K562 (cell line): ENCODE data around the gene SLC7A6. TPM values are rescaled to one million over a fixed set of nuclear protein-coding genes. Genes with fewer than 3 reads are reported as not detected.

Source experiments
- EP400 ChIP-seq: fragments of 450-650 bp; IDR thresholded peaks from 2 replicates; pipeline ENCODE4 v1.6.1; 2017; ENCODE audit warnings: antibody characterized with exemption, mild to moderate bottlenecking, moderate library complexity
- ESRRA ChIP-seq: fragments of 450-650 bp; IDR thresholded peaks from 2 replicates; pipeline ENCODE4 v1.6.1; 2014; ENCODE audit warnings: low read depth, mild to moderate bottlenecking, moderate library complexity, borderline replicate concordance
- ETV6 ChIP-seq, 3 experiments: fragments of 150-350 bp in 1 of 3; sonication (generic) in 1 of 3; formaldehyde crosslinking in 1 of 3; IDR thresholded peaks; 2 replicates each; pipeline versions ENCODE4 v1.6.1 to v1.8.0; 2014 to 2022; ENCODE audit warnings: borderline replicate concordance in 2 of 3, low read depth in 2 of 3, antibody characterized with exemption in 1 of 3, low read length in 1 of 3, mild to moderate bottlenecking in 1 of 3, missing genetic modification reagents in 1 of 3
- FOXA1 ChIP-seq: fragments of 450-650 bp; IDR thresholded peaks from 2 replicates; pipeline ENCODE4 v1.6.1; 2016; ENCODE audit warnings: mild to moderate bottlenecking, borderline replicate concordance
- JUND ChIP-seq, 2 experiments: IDR thresholded peaks; 2 replicates in 1 of 2; 3 replicates in 1 of 2; pipeline ENCODE4 v1.6.1; 2011; ENCODE audit warnings: borderline replicate concordance in 2 of 2, low read depth in 2 of 2, low read length in 2 of 2, improper control_type of control experiment in 1 of 2, missing biosample characterization in 1 of 2, missing genetic modification characterization in 1 of 2, missing genetic modification reagents in 1 of 2
- MAFK ChIP-seq: IDR thresholded peaks from 2 replicates; pipeline ENCODE4 v1.6.1; 2011; ENCODE audit warnings: low read length, improper control_type of control experiment
- NCOA1 ChIP-seq: fragments of 450-650 bp; IDR thresholded peaks from 2 replicates; pipeline ENCODE4 v1.6.1; 2016; ENCODE audit warnings: low read depth
- TEAD4 ChIP-seq, 2 experiments: sonication (generic) in 1 of 2; formaldehyde crosslinking in 1 of 2; IDR thresholded peaks; 2 replicates each; pipeline versions ENCODE4 v1.6.1 to v1.8.0; 2012 to 2022; ENCODE audit warnings: borderline replicate concordance in 1 of 2, inconsistent platforms in 1 of 2, low read length in 1 of 2, mild to moderate bottlenecking in 1 of 2, missing genetic modification reagents in 1 of 2
- TGIF2 ChIP-seq: sonication (generic); formaldehyde crosslinking; IDR thresholded peaks from 2 replicates; pipeline ENCODE4 v1.8.1; 2022; ENCODE audit warnings: mild to moderate bottlenecking, missing genetic modification reagents, moderate library complexity
- ZNF232 ChIP-seq: sonication (generic); formaldehyde crosslinking; IDR thresholded peaks from 2 replicates; pipeline ENCODE4 v1.8.0; 2022; ENCODE audit warnings: mild to moderate bottlenecking, missing genetic modification reagents
- ZNF764 ChIP-seq: fragments of 250-450 bp; sonication (Bioruptor Pico); IDR thresholded peaks from 2 replicates; pipeline ENCODE4 v1.4.0; 2020; ENCODE audit warnings: low read depth, mild to moderate bottlenecking, moderate library complexity
- polyA plus RNA-seq, 8 experiments: library from polyadenylated mRNA; depleted of rRNA in 4 of 8; stranded (reverse) in 5 of 8; unstranded in 3 of 8; fragments of >200 nt; fragmentation: Nextera tagmentation in 2 of 8; fragmentation: Illumina TruSeq in 1 of 8; extraction: Ambion mirVana in 2 of 8; extraction: Trizol in 1 of 8; gene quantifications; 2 replicates each; pipeline versions ENCODE4 v1.2.1 to v1.2.3, GENCODE V29; 2011 to 2014; ENCODE audit warnings: inconsistent platforms in 1 of 8, missing spikeins in 1 of 8
- total RNA-seq, 7 experiments: library from RNA; depleted of rRNA in 6 of 7; stranded (reverse); fragments of >200 nt in 6 of 7; fragmentation: Illumina TruSeq in 2 of 7; extraction: Trizol in 2 of 7; gene quantifications; 2 replicates each; pipeline versions ENCODE4 v1.2.1 to v1.2.3, GENCODE V29; 2011 to 2021; ENCODE audit warnings: low replicate concordance in 1 of 7
- TF ChIP-seq, protein P1 (sequence below), 3 experiments: fragments of 200-800 bp in 1 of 3; sonication (Bioruptor generic) in 1 of 3; sonication (generic) in 1 of 3; formaldehyde crosslinking in 1 of 3; IDR thresholded peaks; 2 replicates each; pipeline versions ENCODE4 v1.6.1 to v1.8.0; 2016 to 2022; ENCODE audit warnings: mild to moderate bottlenecking in 2 of 3, missing compliant biosample characterization in 2 of 3, missing genetic modification characterization in 2 of 3, missing genetic modification reagents in 1 of 3
- TF ChIP-seq, protein P2 (sequence below): IDR thresholded peaks from 2 replicates; pipeline ENCODE4 v1.6.1; 2014; ENCODE audit warnings: antibody characterized with exemption
- TF ChIP-seq, protein P3 (sequence below): fragments of 450-650 bp; IDR thresholded peaks from 2 replicates; pipeline ENCODE4 v1.6.1; 2016; ENCODE audit warnings: mild to moderate bottlenecking
- TF ChIP-seq, protein P4 (sequence below), 2 experiments: fragments of 450-650 bp in 1 of 2; sonication (generic) in 1 of 2; formaldehyde crosslinking; conservative IDR thresholded peaks; 2 replicates each; pipeline versions ENCODE4 v1.4.0 to v1.8.1; 2020 to 2022; ENCODE audit warnings: mild to moderate bottlenecking in 1 of 2, missing genetic modification reagents in 1 of 2
- TF ChIP-seq, protein P5 (sequence below): fragments of 450-650 bp; formaldehyde crosslinking; conservative IDR thresholded peaks from 2 replicates; pipeline ENCODE4 v1.4.0; 2022; ENCODE audit warnings: mild to moderate bottlenecking, missing genetic modification characterization

SLC7A6 gene
- total and polyA plus RNA-seq, 9 of the 15 experiments (the other 6 are each of a cell fraction or from before 2014, with no cell fraction given), result 12.6 to 60.1 (median 29.8) TPM

DNA sequence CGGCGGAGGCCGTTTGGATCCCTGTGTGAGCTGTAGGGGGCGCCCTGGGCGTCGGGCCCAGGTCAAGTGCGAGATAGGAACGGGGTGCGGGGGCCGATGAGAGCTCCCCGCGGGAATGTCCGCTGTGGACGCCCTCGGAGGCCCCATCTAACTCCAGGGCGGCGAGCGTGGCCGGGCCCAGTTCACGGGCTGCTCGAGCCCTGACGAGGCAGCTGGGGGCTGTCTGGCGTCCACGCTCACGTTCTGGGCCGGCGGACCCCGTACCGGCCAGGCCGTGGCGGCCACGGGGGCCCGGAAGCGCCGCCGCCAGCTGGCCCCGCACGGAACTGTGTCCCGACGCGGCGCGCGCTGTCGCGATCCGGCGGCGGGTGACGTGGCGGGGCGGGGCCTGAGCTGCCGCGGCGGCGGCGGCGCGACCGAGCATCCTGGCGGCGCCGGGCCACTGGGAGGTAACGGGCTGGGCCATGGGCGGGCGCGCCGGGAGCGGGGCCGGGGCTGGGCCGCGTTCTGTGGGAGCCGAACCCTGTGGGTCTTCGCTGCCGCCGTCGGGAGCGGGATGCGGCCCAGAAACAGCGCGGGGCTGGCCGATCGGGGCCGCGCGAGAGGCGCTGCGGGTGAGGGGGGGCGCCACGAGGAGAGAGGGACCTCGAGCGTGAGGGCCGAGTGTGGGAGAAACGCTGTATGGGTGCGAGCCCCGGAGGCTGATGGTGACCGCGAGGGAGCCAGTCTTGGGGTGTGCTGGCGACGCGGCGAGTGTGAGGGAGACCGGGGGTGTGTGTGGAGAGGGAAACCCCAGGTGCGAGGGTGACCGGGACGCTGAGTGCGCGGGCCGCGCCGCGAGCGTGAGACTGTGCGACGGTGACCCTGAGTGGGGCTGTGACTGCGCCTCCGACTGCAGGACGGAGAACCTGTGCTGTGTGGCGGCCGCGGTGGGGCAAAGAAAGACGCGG lies at the start of gene SLC7A6 (continued):
- TF ChIP-seq EP400 (peak; percentile 83), JUND (IDR thresholded peaks at IDR 0.05; ENCODE audit: borderline replicate concordance, low read depth, low read length) (peak; percentile 21; the same call in 1 of the 2 replicates), JUND (tag; IDR thresholded peaks at IDR 0.05; ENCODE audit: borderline replicate concordance, low read depth, low read length) (peak; percentile 21; the same call in 1 of the 3 replicates), NCOA1 (no peak), ZNF764 (CRISPR knock-in tag) (no peak), TGIF2 (CRISPR knock-in tag) (0 out of 2 replicates have a peak, but pooled peaks have one; percentile 17), ZNF232 (CRISPR knock-in tag) (peak; percentile 71; the same call in 1 of the 2 replicates), ETV6 (IDR thresholded peaks at IDR 0.05; ENCODE audit: borderline replicate concordance in 1 of 2, low read depth in 2 of 2, low read length in 1 of 2) (no peak), ETV6 (CRISPR knock-in tag; IDR thresholded peaks at IDR 0.05; ENCODE audit: borderline replicate concordance) (peak; percentile 78; the same call in 1 of the 2 replicates), TEAD4 (IDR thresholded peaks at IDR 0.05; ENCODE audit: low read length) (peak; percentile 23; the same call in 1 of the 2 replicates), TEAD4 (CRISPR knock-in tag; IDR thresholded peaks at IDR 0.05; ENCODE audit: borderline replicate concordance) (no peak), MAFK (no peak), ESRRA (peak; percentile 59), FOXA1 (no peak)
- TF ChIP-seq, protein P1, sequence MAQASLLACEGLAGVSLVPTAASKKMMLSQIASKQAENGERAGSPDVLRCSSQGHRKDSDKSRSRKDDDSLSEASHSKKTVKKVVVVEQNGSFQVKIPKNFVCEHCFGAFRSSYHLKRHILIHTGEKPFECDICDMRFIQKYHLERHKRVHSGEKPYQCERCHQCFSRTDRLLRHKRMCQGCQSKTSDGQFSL (CRISPR knock-in tag; IDR thresholded peaks at IDR 0.05), result peak; percentile 98
- TF ChIP-seq, protein P1 (tag; IDR thresholded peaks at IDR 0.05), result peak in 1 of 2 experiments; percentile 84; a peak in 2 of 4 replicates
- TF ChIP-seq, protein P2, sequence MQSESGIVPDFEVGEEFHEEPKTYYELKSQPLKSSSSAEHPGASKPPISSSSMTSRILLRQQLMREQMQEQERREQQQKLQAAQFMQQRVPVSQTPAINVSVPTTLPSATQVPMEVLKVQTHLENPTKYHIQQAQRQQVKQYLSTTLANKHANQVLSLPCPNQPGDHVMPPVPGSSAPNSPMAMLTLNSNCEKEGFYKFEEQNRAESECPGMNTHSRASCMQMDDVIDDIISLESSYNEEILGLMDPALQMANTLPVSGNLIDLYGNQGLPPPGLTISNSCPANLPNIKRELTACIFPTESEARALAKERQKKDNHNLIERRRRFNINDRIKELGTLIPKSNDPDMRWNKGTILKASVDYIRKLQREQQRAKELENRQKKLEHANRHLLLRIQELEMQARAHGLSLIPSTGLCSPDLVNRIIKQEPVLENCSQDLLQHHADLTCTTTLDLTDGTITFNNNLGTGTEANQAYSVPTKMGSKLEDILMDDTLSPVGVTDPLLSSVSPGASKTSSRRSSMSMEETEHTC, result no peak
- TF ChIP-seq, protein P3, sequence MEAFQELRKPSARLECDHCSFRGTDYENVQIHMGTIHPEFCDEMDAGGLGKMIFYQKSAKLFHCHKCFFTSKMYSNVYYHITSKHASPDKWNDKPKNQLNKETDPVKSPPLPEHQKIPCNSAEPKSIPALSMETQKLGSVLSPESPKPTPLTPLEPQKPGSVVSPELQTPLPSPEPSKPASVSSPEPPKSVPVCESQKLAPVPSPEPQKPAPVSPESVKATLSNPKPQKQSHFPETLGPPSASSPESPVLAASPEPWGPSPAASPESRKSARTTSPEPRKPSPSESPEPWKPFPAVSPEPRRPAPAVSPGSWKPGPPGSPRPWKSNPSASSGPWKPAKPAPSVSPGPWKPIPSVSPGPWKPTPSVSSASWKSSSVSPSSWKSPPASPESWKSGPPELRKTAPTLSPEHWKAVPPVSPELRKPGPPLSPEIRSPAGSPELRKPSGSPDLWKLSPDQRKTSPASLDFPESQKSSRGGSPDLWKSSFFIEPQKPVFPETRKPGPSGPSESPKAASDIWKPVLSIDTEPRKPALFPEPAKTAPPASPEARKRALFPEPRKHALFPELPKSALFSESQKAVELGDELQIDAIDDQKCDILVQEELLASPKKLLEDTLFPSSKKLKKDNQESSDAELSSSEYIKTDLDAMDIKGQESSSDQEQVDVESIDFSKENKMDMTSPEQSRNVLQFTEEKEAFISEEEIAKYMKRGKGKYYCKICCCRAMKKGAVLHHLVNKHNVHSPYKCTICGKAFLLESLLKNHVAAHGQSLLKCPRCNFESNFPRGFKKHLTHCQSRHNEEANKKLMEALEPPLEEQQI, result no peak
- TF ChIP-seq, protein P4, sequence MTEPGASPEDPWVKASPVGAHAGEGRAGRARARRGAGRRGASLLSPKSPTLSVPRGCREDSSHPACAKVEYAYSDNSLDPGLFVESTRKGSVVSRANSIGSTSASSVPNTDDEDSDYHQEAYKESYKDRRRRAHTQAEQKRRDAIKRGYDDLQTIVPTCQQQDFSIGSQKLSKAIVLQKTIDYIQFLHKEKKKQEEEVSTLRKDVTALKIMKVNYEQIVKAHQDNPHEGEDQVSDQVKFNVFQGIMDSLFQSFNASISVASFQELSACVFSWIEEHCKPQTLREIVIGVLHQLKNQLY (CRISPR knock-in tag; conservative IDR thresholded peaks at IDR 0.05), result no peak
- TF ChIP-seq, protein P5, sequence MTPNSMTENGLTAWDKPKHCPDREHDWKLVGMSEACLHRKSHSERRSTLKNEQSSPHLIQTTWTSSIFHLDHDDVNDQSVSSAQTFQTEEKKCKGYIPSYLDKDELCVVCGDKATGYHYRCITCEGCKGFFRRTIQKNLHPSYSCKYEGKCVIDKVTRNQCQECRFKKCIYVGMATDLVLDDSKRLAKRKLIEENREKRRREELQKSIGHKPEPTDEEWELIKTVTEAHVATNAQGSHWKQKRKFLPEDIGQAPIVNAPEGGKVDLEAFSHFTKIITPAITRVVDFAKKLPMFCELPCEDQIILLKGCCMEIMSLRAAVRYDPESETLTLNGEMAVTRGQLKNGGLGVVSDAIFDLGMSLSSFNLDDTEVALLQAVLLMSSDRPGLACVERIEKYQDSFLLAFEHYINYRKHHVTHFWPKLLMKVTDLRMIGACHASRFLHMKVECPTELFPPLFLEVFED (CRISPR knock-in tag), result no peak
